Tibial artery (tissue), 4 donors: Measurements from ENCODE around the gene GHR.

ENCODE experiments used
- DNase-seq, 2 donors: peaks; one replicate each; pipeline ENCODE4 v3.0.0-alpha.2; 2019
- H3K27ac ChIP-seq, 2 donors: fragments of 200-600 bp; sonication (generic) in 1 of 2; 1 replicate in 1 of 2; 2 replicates in 1 of 2; pipeline ENCODE4 v1.5.1; 2018 to 2019; ENCODE audit warnings: mild to moderate bottlenecking in 1 of 2
- H3K27me3 ChIP-seq, 2 donors: fragments of 200-600 bp; sonication (generic) in 1 of 2; one replicate each; pipeline versions ENCODE4 v1.5.1 to v1.6.0; 2016 to 2019
- H3K36me3 ChIP-seq, 3 donors: fragments of 200-600 bp; sonication (generic) in 2 of 3; one replicate each; pipeline ENCODE4 v1.5.1; 2016 to 2019; ENCODE audit warnings: mild to moderate bottlenecking in 2 of 3
- H3K4me1 ChIP-seq, 4 donors: fragments of 200-600 bp; sonication (generic) in 2 of 4; 1 replicate in 3 of 4; 2 replicates in 1 of 4; pipeline ENCODE4 v1.5.1; 2016 to 2019
- H3K4me3 ChIP-seq, 2 donors: fragments of 200-600 bp; sonication (generic) in 1 of 2; 1 replicate in 1 of 2; 2 replicates in 1 of 2; pipeline ENCODE4 v1.5.1; 2018 to 2019; ENCODE audit warnings: mild to moderate bottlenecking in 2 of 2
- H3K9me3 ChIP-seq, 3 donors: fragments of 200-600 bp; sonication (generic) in 1 of 3; one replicate each; pipeline ENCODE4 v1.5.1; 2016 to 2019
- CTCF ChIP-seq, 2 experiments: fragments of 200-600 bp in 1 of 2; fragments of 450-650 bp in 1 of 2; IDR thresholded peaks; one replicate each; pipeline ENCODE4 v1.5.1; 2017 to 2019; ENCODE audit warnings: antibody characterized with exemption in 2 of 2, mild to moderate bottlenecking in 1 of 2, moderate library complexity in 1 of 2
- intact Hi-C: fragments of 100-400 bp; cut with DNase I; formaldehyde crosslinking; loops from one replicate; pipeline ENCODE4 v1.15.0; 2023; ENCODE audit warnings: low total_unique reads

The GHR gene

DNA sequence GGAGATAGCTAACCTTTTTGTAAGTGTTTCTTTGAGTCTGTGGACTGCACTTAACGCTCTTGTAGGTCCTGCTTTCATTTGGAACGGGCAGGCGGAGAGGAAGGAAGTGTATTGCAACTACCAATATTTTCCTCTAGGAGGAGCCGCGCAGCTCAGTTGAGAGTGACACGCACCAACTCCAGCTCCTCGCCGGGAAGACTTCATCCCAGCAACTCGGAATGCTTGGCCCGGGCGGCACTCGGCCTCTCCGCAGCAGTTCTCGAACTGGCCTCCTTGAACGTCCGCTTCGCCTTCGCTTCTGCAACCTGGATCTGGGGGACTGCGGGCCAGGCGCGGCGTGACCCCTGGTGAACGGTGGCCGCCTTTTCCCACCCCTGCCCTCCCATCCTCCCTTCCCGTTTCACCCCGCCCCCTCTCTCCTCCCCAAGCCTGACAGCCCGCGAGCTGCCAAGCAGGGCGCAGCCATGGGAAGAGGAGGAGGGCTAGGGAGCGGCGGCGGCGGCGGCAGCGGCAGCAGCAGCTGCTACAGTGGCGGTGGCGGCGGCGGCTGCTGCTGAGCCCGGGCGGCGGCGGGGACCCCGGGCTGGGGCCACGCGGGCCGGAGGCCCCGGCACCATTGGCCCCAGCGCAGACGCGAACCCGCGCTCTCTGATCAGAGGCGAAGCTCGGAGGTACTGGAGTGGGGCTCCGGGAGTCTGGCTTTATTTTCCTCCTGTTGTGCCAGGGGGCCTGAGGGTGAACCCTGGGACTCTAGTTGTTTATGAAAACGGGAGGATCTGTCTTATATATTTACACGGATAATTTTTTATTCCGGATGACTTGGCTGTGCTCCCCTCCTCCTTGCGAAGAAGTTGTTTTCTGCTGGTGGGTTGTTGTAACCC lies at the start of gene GHR:
Gene GHR (plus strand): TSS at position 155 of the 881 bp plus-strand sequence. CDS start 142,436 bp downstream, outside the sequence.
- TF ChIP-seq CTCF (IDR thresholded peaks at IDR 0.05), result peak; percentile 81 to 86
- intact Hi-C loops, result loop anchor here (5.0 kb wide), 1 partner anchor 164 kb away; no protein-coding TSS in a partner anchor
- Histone ChIP-seq H3K9me3 (no peaks in the 10 kb centered on the region), H3K4me3 (peak within 1 kb of the TSS; percentile 68 to 73), H3K36me3 (no peaks in the 10 kb centered on the region), H3K4me1 (peaks cover 0 to 25% (median 4%) of the 10 kb centered on the region in 4 donors), H3K27me3 (no peaks in the 10 kb centered on the region), H3K27ac (peak within 1 kb of the TSS; percentile 78 to 85)
- peak; percentile 89 to 91 for DNase-seq

DNA sequence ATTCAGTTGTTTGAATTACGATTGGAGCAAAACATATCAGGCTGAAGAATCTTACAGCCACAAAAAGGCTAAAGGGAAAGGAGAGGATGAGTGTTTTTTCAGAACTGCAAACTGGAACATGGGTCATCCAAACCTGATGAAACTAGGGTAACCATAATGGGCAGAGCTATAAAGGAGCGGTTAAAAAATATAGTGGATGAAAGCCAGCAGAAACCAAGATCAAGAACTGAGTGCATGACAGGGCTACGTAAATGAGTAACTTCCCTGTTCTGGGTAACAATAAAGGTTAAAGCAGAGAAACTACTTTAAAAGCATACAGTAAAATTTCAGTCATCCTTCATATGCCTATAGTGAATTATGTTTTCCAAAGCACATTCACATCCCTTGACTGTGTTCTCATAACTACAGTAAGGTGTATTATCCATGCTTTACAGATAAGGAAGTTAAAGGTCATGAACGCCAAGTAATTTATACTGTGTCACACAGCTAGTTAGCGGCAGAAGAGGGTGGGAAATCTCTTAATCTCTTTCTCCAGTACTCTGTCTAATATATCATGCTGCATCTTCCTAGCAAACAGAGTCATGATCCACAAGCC lies 48.5 kb upstream of the GHR start:
- no peak for TF ChIP-seq CTCF (IDR thresholded peaks at IDR 0.05)
- H3K27me3 ChIP-seq, result no peaks in the 10 kb centered on the region
- intact Hi-C loops, result no loop called here
- no peak overlapping the region for H3K27ac ChIP-seq
- H3K4me3 ChIP-seq, result no peak overlapping the region
- no peak for DNase-seq
- no peaks in the 10 kb centered on the region for H3K9me3 ChIP-seq
- no peaks in the 10 kb centered on the region for H3K36me3 ChIP-seq
- no peaks in the 10 kb centered on the region for H3K4me1 ChIP-seq

GRCh38 chr5:42377496-42377895 lies 45.7 kb upstream of the GHR start:
- Histone ChIP-seq H3K27me3 (no peaks in the 10 kb centered on the region), H3K36me3 (no peaks in the 10 kb centered on the region), H3K4me3 (no peak overlapping the region), H3K27ac (no peak overlapping the region), H3K4me1 (no peaks in the 10 kb centered on the region), H3K9me3 (no peaks in the 10 kb centered on the region)
- intact Hi-C loops, result no loop called here
- no peak for DNase-seq
- TF ChIP-seq CTCF (IDR thresholded peaks at IDR 0.05), result no peak

- Histone ChIP-seq H3K27ac (no peak overlapping the region), H3K27me3 (no peaks in the 10 kb centered on the region), H3K9me3 (no peaks in the 10 kb centered on the region), H3K4me3 (no peak overlapping the region), H3K36me3 (no peaks in the 10 kb centered on the region), H3K4me1 (no peaks in the 10 kb centered on the region)
- intact Hi-C loops, result no loop called here
- no peak for TF ChIP-seq CTCF (IDR thresholded peaks at IDR 0.05)
- no peak for DNase-seq
These were observed 41.3 kb upstream of the GHR start for GRCh38 chr5:42381973-42382372.

- Histone ChIP-seq H3K27ac (no peak overlapping the region), H3K4me1 (no peaks in the 10 kb centered on the region), H3K27me3 (no peaks in the 10 kb centered on the region), H3K9me3 (peaks cover 0 to 3% (median 2%) of the 10 kb centered on the region in 3 donors), H3K36me3 (no peaks in the 10 kb centered on the region), H3K4me3 (no peak overlapping the region)
- intact Hi-C loops, result no loop called here
- TF ChIP-seq CTCF (IDR thresholded peaks at IDR 0.05), result no peak
- DNase-seq, result no peak
These were observed 35.7 kb upstream of the GHR start for GRCh38 chr5:42387563-42387962.
